Measurements from ENCODE around the gene ELFN1.

ELFN1 gene

DNA sequence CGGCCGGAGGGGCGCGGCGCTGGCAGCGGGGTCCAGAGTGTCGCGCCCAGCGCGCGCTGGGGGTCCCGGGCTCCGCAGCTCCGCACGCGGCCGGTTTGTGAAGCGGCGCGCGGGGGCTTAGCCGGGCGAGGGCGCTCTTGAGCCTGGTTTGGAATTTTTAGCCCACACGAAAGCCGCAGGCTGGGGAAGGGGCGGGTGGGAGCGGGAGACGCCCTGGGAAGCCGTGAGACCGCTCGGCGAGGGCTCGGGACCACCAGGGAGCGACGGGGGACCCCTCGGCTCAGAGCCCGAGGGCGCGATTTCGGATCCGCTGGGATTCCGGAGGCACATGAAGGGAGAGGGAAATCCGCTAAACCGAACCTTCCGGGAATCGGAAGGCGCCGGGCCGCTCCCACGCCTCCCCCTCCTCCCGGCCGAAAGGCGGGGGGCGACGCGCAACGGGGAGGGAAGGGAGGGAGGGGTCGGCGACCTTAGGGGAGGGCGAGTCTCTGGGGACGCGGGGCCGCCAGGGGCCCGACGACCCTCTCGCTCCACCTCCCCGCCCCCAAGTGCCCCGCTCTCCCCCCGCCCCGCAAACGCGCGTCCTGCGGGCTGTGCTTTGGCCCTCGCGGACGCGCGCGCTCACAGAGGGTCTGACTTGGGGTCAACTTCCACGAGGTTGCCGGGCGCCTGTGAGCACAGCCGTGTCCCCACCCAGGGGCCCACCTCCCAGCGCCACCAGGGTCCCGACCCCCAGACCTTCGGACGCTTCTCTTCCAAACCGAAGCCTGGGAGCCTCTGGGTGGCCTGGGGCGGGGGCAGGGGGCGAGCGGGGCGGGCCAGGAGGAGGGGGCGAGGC is 5.1 kb upstream of the ELFN1 start:
- Histone ChIP-seq H3K4me1 (ENCODE audit: control insufficient read depth, insufficient read depth, low read length, unreplicated experiment) (peaks cover 3% of the 10 kb centered on the region), H3K27ac (ENCODE audit: low read depth, low read length) (no peak overlapping the region), H3K36me3 (ENCODE audit: insufficient read depth, low read length) (no peaks in the 10 kb centered on the region), H3K79me2 (ENCODE audit: control insufficient read depth, insufficient read depth, low read length, unreplicated experiment) (no peaks in the 10 kb centered on the region), H2AFZ (ENCODE audit: low read length, unreplicated experiment) (no peak overlapping the region), H3K27me3 (ENCODE audit: insufficient read depth, low read length) (peaks cover 70% of the 10 kb centered on the region), H3K4me3 (ENCODE audit: low read depth, low read length) (peak overlapping the region; percentile 75)

GRCh38 chr7:1665549-1666316 is 4.3 kb upstream of the ELFN1 start:
- Histone ChIP-seq H2AFZ (ENCODE audit: low read length, unreplicated experiment) (peak overlapping the region; percentile 14), H3K27ac (ENCODE audit: low read depth, low read length) (no peak overlapping the region), H3K4me1 (ENCODE audit: control insufficient read depth, insufficient read depth, low read length, unreplicated experiment) (peaks cover 3% of the 10 kb centered on the region), H3K36me3 (ENCODE audit: insufficient read depth, low read length) (no peaks in the 10 kb centered on the region), H3K79me2 (ENCODE audit: control insufficient read depth, insufficient read depth, low read length, unreplicated experiment) (no peaks in the 10 kb centered on the region), H3K27me3 (ENCODE audit: insufficient read depth, low read length) (peaks cover 74% of the 10 kb centered on the region), H3K4me3 (ENCODE audit: low read depth, low read length) (peak overlapping the region; percentile 75)

- Histone ChIP-seq H3K4me1 (ENCODE audit: control insufficient read depth, insufficient read depth, low read length, unreplicated experiment) (peaks cover 3% of the 10 kb centered on the region), H3K79me2 (ENCODE audit: control insufficient read depth, insufficient read depth, low read length, unreplicated experiment) (no peaks in the 10 kb centered on the region), H3K36me3 (ENCODE audit: insufficient read depth, low read length) (no peaks in the 10 kb centered on the region), H2AFZ (ENCODE audit: low read length, unreplicated experiment) (peak overlapping the region; percentile 14), H3K4me3 (ENCODE audit: low read depth, low read length) (peak overlapping the region; percentile 70), H3K27me3 (ENCODE audit: insufficient read depth, low read length) (peaks cover 75% of the 10 kb centered on the region), H3K27ac (ENCODE audit: low read depth, low read length) (no peak overlapping the region)
These were observed 3.7 kb upstream of the ELFN1 start for GRCh38 chr7:1666317-1666822.

DNA sequence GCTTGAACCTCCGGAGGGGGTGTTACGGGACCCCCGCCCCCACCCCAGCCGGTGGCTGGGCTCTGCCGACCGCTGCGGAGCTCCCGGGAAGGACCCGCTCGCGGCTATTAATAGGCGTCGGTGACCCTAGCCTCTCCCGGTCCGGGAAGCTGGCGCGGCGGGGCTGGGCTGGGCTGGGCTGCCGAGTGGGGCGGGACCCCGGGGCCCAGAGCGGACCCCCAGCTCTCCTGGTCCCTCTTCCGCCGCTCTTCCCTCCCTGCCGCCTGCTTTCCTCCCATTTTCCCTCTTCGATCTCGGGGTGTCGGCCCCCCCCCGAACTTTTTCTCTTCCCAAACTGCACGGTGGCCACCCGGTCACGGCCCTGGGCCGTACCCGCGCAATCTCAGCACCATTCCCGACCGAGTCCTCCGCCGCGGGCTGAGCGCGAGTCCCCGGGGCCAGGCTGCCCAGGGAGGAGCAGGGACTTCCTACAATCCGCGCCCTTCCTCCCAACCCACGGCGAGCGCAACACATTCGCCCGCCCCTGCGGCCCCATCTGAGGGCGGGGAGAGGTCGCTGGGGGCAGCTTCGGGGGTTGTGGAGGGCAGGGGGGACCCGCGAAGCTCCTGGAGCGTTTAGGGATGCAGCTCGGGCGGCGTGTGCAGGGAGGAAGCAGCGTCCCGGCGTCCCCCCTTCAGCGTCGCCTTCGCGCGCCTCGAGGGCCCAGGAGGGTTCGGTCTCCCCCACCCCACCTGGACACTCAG is 3.1 kb upstream of the ELFN1 start:
- Histone ChIP-seq H3K79me2 (ENCODE audit: control insufficient read depth, insufficient read depth, low read length, unreplicated experiment) (no peaks in the 10 kb centered on the region), H2AFZ (ENCODE audit: low read length, unreplicated experiment) (no peak overlapping the region), H3K27ac (ENCODE audit: low read depth, low read length) (no peak overlapping the region), H3K36me3 (ENCODE audit: insufficient read depth, low read length) (no peaks in the 10 kb centered on the region), H3K4me3 (ENCODE audit: low read depth, low read length) (peak overlapping the region; percentile 70), H3K4me1 (ENCODE audit: control insufficient read depth, insufficient read depth, low read length, unreplicated experiment) (peaks cover 3% of the 10 kb centered on the region), H3K27me3 (ENCODE audit: insufficient read depth, low read length) (peaks cover 75% of the 10 kb centered on the region)

DNA sequence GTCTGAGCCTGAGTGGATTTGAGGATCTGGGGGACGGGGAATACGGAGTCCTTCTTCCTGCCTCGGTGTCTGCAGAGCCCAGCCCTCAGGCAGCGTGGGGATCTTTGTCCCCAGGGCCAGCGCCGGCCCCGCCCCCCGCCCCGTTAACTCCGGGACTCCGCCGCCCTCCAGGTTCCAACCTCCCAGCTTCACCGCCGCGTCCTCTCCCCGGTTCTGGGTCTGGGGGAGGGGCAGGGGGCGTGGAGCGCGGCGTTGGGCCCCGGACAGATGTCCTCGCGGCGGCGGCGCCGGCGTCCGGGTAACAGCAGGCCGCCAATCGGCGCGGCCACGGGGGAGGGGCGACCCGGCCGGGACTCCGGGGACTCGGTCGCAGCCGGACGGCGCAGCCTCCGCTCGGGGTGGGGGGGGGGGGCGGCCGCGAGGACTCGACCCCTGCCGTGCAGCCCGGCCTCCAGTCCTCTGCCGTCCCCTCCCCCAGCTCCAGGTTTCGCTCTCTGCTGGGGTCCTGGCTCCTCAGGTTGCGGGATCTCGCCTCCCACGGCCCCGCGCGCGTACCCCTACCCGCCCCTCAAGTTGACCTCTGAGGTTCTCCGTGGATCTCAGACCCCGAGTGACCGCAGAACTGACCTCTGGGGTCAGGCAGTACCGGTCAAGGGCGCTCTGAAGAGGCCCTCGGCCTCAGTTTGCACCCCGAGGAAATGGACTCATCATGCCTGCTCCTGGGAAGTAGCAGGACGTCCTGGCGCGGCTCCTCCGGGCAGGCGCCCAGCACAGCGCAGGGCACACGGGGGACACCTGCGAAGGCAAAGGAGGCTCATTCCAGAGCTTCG is 2.3 kb upstream of the ELFN1 start:
- H3K27me3 ChIP-seq (ENCODE audit: insufficient read depth, low read length): peaks cover 78% of the 10 kb centered on the region

GRCh38 chr7:1668396-1669063 is 1.5 kb upstream of the ELFN1 start:
- Histone ChIP-seq H3K4me1 (ENCODE audit: control insufficient read depth, insufficient read depth, low read length, unreplicated experiment) (peaks cover 3% of the 10 kb centered on the region), H3K27me3 (ENCODE audit: insufficient read depth, low read length) (peaks cover 73% of the 10 kb centered on the region), H3K4me3 (ENCODE audit: low read depth, low read length) (no peak overlapping the region), H3K36me3 (ENCODE audit: insufficient read depth, low read length) (no peaks in the 10 kb centered on the region), H3K79me2 (ENCODE audit: control insufficient read depth, insufficient read depth, low read length, unreplicated experiment) (no peaks in the 10 kb centered on the region), H2AFZ (ENCODE audit: low read length, unreplicated experiment) (no peak overlapping the region), H3K27ac (ENCODE audit: low read depth, low read length) (no peak overlapping the region)

More for the DNA sequence above, 2.3 kb upstream of the ELFN1 start:
- peak overlapping the region; percentile 70; the same call in 1 of the 2 replicates for H3K4me3 ChIP-seq (ENCODE audit: low read depth, low read length)
- no peaks in the 10 kb centered on the region for H3K79me2 ChIP-seq (ENCODE audit: control insufficient read depth, insufficient read depth, low read length, unreplicated experiment)
- no peaks in the 10 kb centered on the region for H3K36me3 ChIP-seq (ENCODE audit: insufficient read depth, low read length)
- H3K27ac ChIP-seq (ENCODE audit: low read depth, low read length): no peak overlapping the region
- no peak overlapping the region for H2AFZ ChIP-seq (ENCODE audit: low read length, unreplicated experiment)
- H3K4me1 ChIP-seq (ENCODE audit: control insufficient read depth, insufficient read depth, low read length, unreplicated experiment): peaks cover 3% of the 10 kb centered on the region

DNA sequence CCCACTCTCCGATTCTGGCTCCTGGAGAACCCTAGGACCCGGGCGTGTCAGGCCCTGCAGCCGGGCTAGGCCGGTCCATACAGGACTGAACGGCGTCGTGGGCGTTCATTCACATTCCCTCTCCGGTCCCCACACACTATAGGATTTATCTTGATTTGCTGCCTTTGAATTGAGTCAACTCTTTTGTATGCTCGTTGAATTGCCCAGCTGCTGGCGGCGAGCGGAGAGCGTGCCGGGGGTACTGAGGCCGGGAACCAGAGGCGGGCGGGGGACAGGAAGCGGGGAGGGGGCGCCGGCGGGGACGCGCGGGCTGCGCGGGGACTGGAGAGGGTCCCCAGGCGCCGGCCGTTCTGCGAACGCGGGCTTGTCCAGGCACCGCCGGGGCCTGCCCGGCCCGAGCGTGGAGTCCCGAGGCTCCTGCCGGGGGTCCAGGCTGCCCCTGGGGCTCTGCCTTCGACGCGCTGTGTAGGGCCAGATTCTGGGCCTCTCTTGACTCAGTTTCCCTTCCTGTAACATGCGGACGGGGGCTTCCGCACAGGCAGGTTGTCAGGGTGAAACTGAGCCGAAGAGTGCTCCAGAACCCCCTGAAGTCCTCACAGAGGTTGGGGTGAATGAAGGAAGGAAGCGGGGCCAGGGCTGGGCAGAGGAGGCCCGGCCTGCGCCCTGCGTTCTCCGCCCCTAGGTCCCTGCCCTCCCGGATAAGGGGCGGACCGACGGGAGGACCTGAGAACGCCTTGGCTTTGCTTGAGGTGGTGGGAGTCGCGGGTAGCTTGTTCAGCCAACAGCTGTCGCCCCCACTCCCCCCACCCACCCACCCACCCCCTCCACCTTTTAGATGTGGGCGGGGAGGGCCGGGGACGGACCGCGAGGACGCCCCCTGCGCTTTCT is 769 bp upstream of the ELFN1 start:
- Histone ChIP-seq H3K4me1 (ENCODE audit: control insufficient read depth, insufficient read depth, low read length, unreplicated experiment) (peaks cover 3% of the 10 kb centered on the region), H3K36me3 (ENCODE audit: insufficient read depth, low read length) (no peaks in the 10 kb centered on the region), H2AFZ (ENCODE audit: low read length, unreplicated experiment) (no peak overlapping the region), H3K4me3 (ENCODE audit: low read depth, low read length) (no peak overlapping the region), H3K79me2 (ENCODE audit: control insufficient read depth, insufficient read depth, low read length, unreplicated experiment) (no peaks in the 10 kb centered on the region), H3K27ac (ENCODE audit: low read depth, low read length) (no peak overlapping the region), H3K27me3 (ENCODE audit: insufficient read depth, low read length) (peaks cover 65% of the 10 kb centered on the region)

- Histone ChIP-seq H3K4me1 (ENCODE audit: control insufficient read depth, insufficient read depth, low read length, unreplicated experiment) (no peaks in the 10 kb centered on the region), H2AFZ (ENCODE audit: low read length, unreplicated experiment) (no peak overlapping the region), H3K36me3 (ENCODE audit: insufficient read depth, low read length) (no peaks in the 10 kb centered on the region), H3K79me2 (ENCODE audit: control insufficient read depth, insufficient read depth, low read length, unreplicated experiment) (no peaks in the 10 kb centered on the region), H3K27ac (ENCODE audit: low read depth, low read length) (no peak overlapping the region), H3K27me3 (ENCODE audit: insufficient read depth, low read length) (peaks cover 53% of the 10 kb centered on the region), H3K4me3 (ENCODE audit: low read depth, low read length) (no peak overlapping the region)
These were observed 967 bp downstream of the ELFN1 start for GRCh38 chr7:1670894-1671593.
